Kidney glomerular epithelial cell (primary cell): ENCODE measurements around the gene STRIP2.
A peak's percentile ranks its signal among the peaks of the same experiment; 100 is the strongest.
"Not testable (repeated sequence)": the region's sequence is repeated elsewhere in the genome, so short reads cannot be mapped to it uniquely, and the experiment has no call there.

Experiments used
- DNase-seq: peaks from one replicate; lab custom pipeline; 2025; lab: John Stamatoyannopoulos, UW

STRIP2 gene

GRCh38 chr7:129456421-129456820, 22.2 kb downstream of the STRIP2 start:
- no peak for DNase-seq

- no peak for DNase-seq
These were observed 22.9 kb downstream of the STRIP2 start for GRCh38 chr7:129457101-129457500.

- DNase-seq: no peak
These were observed 23.9 kb downstream of the STRIP2 start for GRCh38 chr7:129458171-129458570.

GRCh38 chr7:129461809-129462208, 27.6 kb downstream of the STRIP2 start:
- DNase-seq: no peak

- no peak for DNase-seq
These were observed 28.2 kb downstream of the STRIP2 start for GRCh38 chr7:129462420-129462819.

GRCh38 chr7:129464194-129464593, 30.0 kb downstream of the STRIP2 start:
- DNase-seq: no peak

GRCh38 chr7:129465080-129465479, 30.8 kb downstream of the STRIP2 start:
- no peak for DNase-seq

- no peak for DNase-seq
These were observed 32.6 kb downstream of the STRIP2 start for GRCh38 chr7:129466796-129467195.

GRCh38 chr7:129468087-129468486, 33.9 kb downstream of the STRIP2 start:
- DNase-seq: no peak

- no peak for DNase-seq
These were observed 34.3 kb downstream of the STRIP2 start for GRCh38 chr7:129468547-129468946.

GRCh38 chr7:129469930-129470329, 35.7 kb downstream of the STRIP2 start:
- DNase-seq: no peak

- DNase-seq: no peak
These were observed 36.2 kb downstream of the STRIP2 start for GRCh38 chr7:129470411-129470810.

GRCh38 chr7:129471402-129471827, 37.2 kb downstream of the STRIP2 start:
- peak; percentile 24 for DNase-seq

- DNase-seq: not testable (repeated sequence)
These were observed 41.7 kb downstream of the STRIP2 start for GRCh38 chr7:129475931-129476330.

GRCh38 chr7:129476398-129476797, 42.2 kb downstream of the STRIP2 start:
- not testable (repeated sequence) for DNase-seq

- DNase-seq: no peak
These were observed 45.6 kb downstream of the STRIP2 start for GRCh38 chr7:129479831-129480230.

- DNase-seq: no peak
These were observed 46.6 kb downstream of the STRIP2 start for GRCh38 chr7:129480674-129481363.

GRCh38 chr7:129481376-129481775, 47.1 kb downstream of the STRIP2 start:
- not testable (repeated sequence) for DNase-seq

GRCh38 chr7:129482781-129483180, 48.5 kb downstream of the STRIP2 start:
- DNase-seq: no peak

GRCh38 chr7:129489491-129489890, 55.3 kb downstream of the STRIP2 start:
- peak; percentile 19 for DNase-seq

GRCh38 chr7:129492391-129492790, 58.2 kb downstream of the STRIP2 start:
- no peak for DNase-seq

GRCh38 chr7:129493555-129493954, 59.3 kb downstream of the STRIP2 start:
- no peak for DNase-seq

- DNase-seq: peak; percentile 55
These were observed 59.8 kb downstream of the STRIP2 start for GRCh38 chr7:129494041-129494440.

- no peak for DNase-seq
These were observed 61.8 kb downstream of the STRIP2 start for GRCh38 chr7:129495987-129496386.
